Trophoblast cell (in vitro differentiated cells and primary cell): ENCODE measurements around the gene ETDB.
"Not testable (repeated sequence)": the region's sequence is repeated elsewhere in the genome, so short reads cannot be mapped to it uniquely, and the experiment has no call there.

Experiments used
- DNase-seq, 2 donors: peaks; one replicate each; pipeline ENCODE4 v3.0.0-alpha.2; 2016
- H2AFZ ChIP-seq: 2 replicates; pipeline ENCODE4 v1.6.1; 2013; ENCODE audit warnings: low read length, moderate library complexity, mild to moderate bottlenecking; ENCODE audit not compliant: insufficient read depth, poor library complexity
- H2AK5ac ChIP-seq: 2 replicates; pipeline ENCODE4 v1.6.1; 2013; ENCODE audit warnings: mild to moderate bottlenecking, low read length
- H2BK120ac ChIP-seq: 2 replicates; pipeline ENCODE4 v1.6.1; 2013; ENCODE audit warnings: low read length, mild to moderate bottlenecking, moderate library complexity; ENCODE audit not compliant: insufficient read depth, poor library complexity
- H2BK12ac ChIP-seq: 2 replicates; pipeline ENCODE4 v1.6.1; 2013; ENCODE audit warnings: mild to moderate bottlenecking, low read length, moderate library complexity
- H2BK5ac ChIP-seq: 2 replicates; pipeline ENCODE4 v1.6.1; 2013; ENCODE audit warnings: low read length, low read depth, moderate library complexity, mild to moderate bottlenecking; ENCODE audit not compliant: poor library complexity
- H3K14ac ChIP-seq: 2 replicates; pipeline ENCODE4 v1.6.1; 2013; ENCODE audit warnings: mild to moderate bottlenecking, low read length
- H3K18ac ChIP-seq: 2 replicates; pipeline ENCODE4 v1.6.1; 2013; ENCODE audit warnings: mild to moderate bottlenecking, low read length
- H3K23ac ChIP-seq: 2 replicates; pipeline ENCODE4 v1.6.1; 2013; ENCODE audit warnings: low read length
- H3K27ac ChIP-seq: 2 replicates; pipeline ENCODE4 v1.5.1; 2013; ENCODE audit warnings: low read depth, mild to moderate bottlenecking, inconsistent platforms, low read length, moderate library complexity
- H3K27me3 ChIP-seq: 2 replicates; pipeline ENCODE4 v1.6.1; 2013; ENCODE audit warnings: inconsistent platforms, mild to moderate bottlenecking, low read length, moderate library complexity; ENCODE audit not compliant: insufficient read depth
- H3K36me3 ChIP-seq, 2 experiments: 1 replicate in 1 of 2; 2 replicates in 1 of 2; pipeline ENCODE4 v1.6.1; 2013; ENCODE audit warnings: low read length in 2 of 2, mild to moderate bottlenecking in 2 of 2, moderate library complexity in 1 of 2; ENCODE audit not compliant: insufficient read depth in 2 of 2, control insufficient read depth in 1 of 2
- H3K4ac ChIP-seq: 2 replicates; pipeline ENCODE4 v1.6.1; 2013; ENCODE audit warnings: low read depth, mild to moderate bottlenecking, low read length, moderate library complexity
- H3K4me1 ChIP-seq, 2 experiments: 1 replicate in 1 of 2; 2 replicates in 1 of 2; pipeline ENCODE4 v1.6.1; 2013; ENCODE audit warnings: low read length in 2 of 2, mild to moderate bottlenecking in 2 of 2, moderate library complexity in 1 of 2; ENCODE audit not compliant: insufficient read depth in 2 of 2, control insufficient read depth in 1 of 2
- H3K4me2 ChIP-seq: 2 replicates; pipeline ENCODE4 v1.6.1; 2013; ENCODE audit warnings: inconsistent platforms, mild to moderate bottlenecking, low read length, moderate library complexity
- H3K4me3 ChIP-seq: 2 replicates; pipeline ENCODE4 v1.5.1; 2013; ENCODE audit warnings: mild to moderate bottlenecking, low read depth, low read length, inconsistent platforms
- H3K79me1 ChIP-seq: one replicate; pipeline ENCODE4 v1.6.1; 2013; ENCODE audit warnings: low read length
- H3K79me2 ChIP-seq: 2 replicates; pipeline ENCODE4 v1.6.1; 2013; ENCODE audit warnings: low read length, mild to moderate bottlenecking; ENCODE audit not compliant: control insufficient read depth, insufficient read depth, poor library complexity
- H3K9ac ChIP-seq: 2 replicates; pipeline ENCODE4 v1.6.1; 2013; ENCODE audit warnings: mild to moderate bottlenecking, low read length
- H3K9me3 ChIP-seq: 2 replicates; pipeline ENCODE4 v1.6.1; 2013; ENCODE audit warnings: low read depth, mild to moderate bottlenecking, control low read depth, inconsistent platforms, low read length; ENCODE audit not compliant: insufficient read depth
- H4K12ac ChIP-seq: 2 replicates; pipeline ENCODE4 v1.6.1; 2013; ENCODE audit warnings: low read depth, mild to moderate bottlenecking, low read length, moderate library complexity
- H4K8ac ChIP-seq: 2 replicates; pipeline ENCODE4 v1.6.1; 2013; ENCODE audit warnings: low read depth, mild to moderate bottlenecking, low read length, moderate library complexity
- H4K91ac ChIP-seq: one replicate; pipeline ENCODE4 v1.6.1; 2013; ENCODE audit warnings: low read depth, mild to moderate bottlenecking, low read length, moderate library complexity
- WGBS: extraction: QIAGEN DNeasy Blood & Tissue Kit; methylation state at CpG from one replicate; pipeline ENCODE4 v1.1.7; 2013; ENCODE audit warnings: missing lambda C conversion rate; ENCODE audit not compliant: insufficient read length, insufficient coverage; ENCODE audit errors: extremely low coverage; 5-methylcytosine and 5-hydroxymethylcytosine counted together

ETDB gene

DNA sequence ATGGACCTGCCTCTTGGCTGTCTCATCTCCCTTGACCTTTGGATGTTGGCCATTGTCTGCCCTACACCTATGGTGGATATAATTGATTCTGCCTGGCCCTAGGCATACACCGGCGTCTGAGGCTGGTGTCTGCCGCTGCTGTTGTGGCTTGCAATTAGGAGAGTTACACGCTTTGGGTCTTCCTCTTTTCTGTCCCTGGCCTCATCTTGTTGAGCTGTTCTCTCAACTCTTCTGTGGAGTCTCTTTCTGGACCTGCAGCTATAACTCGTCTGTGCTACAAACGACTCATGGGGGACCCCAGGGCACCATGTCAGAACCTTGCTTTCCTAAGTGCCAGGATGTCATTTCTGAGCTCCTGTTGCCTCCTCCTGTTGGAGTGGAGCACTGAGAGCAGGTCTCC is 5.8 kb upstream of the ETDB start:
- not testable (repeated sequence) for H3K9me3 ChIP-seq, H4K91ac ChIP-seq, H2AK5ac ChIP-seq, H3K4ac ChIP-seq, H3K79me2 ChIP-seq, H3K27me3 ChIP-seq, H3K23ac ChIP-seq, H2BK120ac ChIP-seq, DNase-seq, H4K12ac ChIP-seq, H3K27ac ChIP-seq, H3K9ac ChIP-seq, H3K4me1 ChIP-seq, H3K4me2 ChIP-seq, H2BK12ac ChIP-seq, H4K8ac ChIP-seq, H2AFZ ChIP-seq, H2BK5ac ChIP-seq, H3K79me1 ChIP-seq, H3K4me3 ChIP-seq, H3K36me3 ChIP-seq, H3K18ac ChIP-seq, H3K14ac ChIP-seq
- WGBS, result no CpG with 5 or more reads among the region's 6 CpGs

DNA sequence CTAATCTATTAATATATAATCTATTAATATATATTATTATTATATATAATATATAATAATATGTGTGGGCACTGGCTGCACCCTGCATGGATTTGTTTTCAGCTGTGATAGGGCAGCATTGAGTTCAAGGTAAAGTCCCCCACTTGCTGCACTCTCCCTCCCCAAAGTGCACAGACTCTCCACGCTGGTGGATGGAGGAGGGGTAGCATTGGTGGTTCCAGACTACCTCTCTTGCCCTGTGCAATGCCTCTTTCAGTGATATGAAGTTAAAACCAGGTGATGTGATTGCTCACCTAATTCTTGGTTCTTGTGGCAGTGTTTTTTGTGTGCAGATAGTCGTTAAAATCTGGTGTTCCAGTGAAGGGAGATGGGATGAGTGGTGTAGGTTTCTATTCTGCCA is 4.3 kb downstream of the ETDB start:
- H3K4me3 ChIP-seq, DNase-seq, H3K79me2 ChIP-seq, H3K27me3 ChIP-seq, H3K4ac ChIP-seq, H3K9me3 ChIP-seq, H2AK5ac ChIP-seq, H3K18ac ChIP-seq, H3K4me1 ChIP-seq, H4K91ac ChIP-seq, H3K14ac ChIP-seq, H3K23ac ChIP-seq, H2BK5ac ChIP-seq, H3K4me2 ChIP-seq, H3K36me3 ChIP-seq, H2BK12ac ChIP-seq, H3K79me1 ChIP-seq, H3K27ac ChIP-seq, H4K12ac ChIP-seq, H2AFZ ChIP-seq, H4K8ac ChIP-seq, H3K9ac ChIP-seq, H2BK120ac ChIP-seq: not testable (repeated sequence)
- WGBS, result no CpG with 5 or more reads among the region's 2 CpGs

DNA sequence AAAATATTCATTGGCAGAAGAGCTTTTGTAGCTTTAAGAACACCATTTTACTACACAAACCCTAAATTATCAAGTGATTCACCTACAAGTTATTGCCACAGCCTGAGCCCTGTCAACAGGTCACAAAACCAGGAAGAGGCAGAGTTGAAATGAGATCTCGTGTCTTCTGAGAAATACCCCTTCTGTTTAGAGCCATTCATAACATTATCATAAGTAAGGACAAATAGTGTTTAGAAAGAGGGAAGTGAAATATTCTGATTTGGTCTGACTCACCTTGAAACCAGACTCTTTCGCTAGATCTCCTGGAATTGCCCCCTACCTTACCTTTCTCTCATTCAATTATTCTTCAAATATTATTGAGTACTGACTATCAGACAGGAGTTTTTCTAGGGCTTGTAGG is 5.9 kb downstream of the ETDB start:
- no peaks in the 10 kb centered on the region for H3K4me1 ChIP-seq
- no peak overlapping the region for H2AK5ac ChIP-seq
- no peak overlapping the region for H3K4me3 ChIP-seq
- no peak overlapping the region for H3K4ac ChIP-seq
- no peak overlapping the region for H3K18ac ChIP-seq
- H3K9ac ChIP-seq, result no peak overlapping the region
- no peak overlapping the region for H4K12ac ChIP-seq
- H3K79me1 ChIP-seq, result no peaks in the 10 kb centered on the region
- no peak overlapping the region for H3K4me2 ChIP-seq
- DNase-seq, result no peak
- H2AFZ ChIP-seq, result no peak overlapping the region
- H3K27me3 ChIP-seq, result no peaks in the 10 kb centered on the region
- H2BK12ac ChIP-seq, result no peak overlapping the region
- no CpG with 5 or more reads among the region's 2 CpGs for WGBS
- no peak overlapping the region for H2BK5ac ChIP-seq
- no peak overlapping the region for H4K91ac ChIP-seq
- no peak overlapping the region for H2BK120ac ChIP-seq
- no peak overlapping the region for H3K23ac ChIP-seq
- H3K9me3 ChIP-seq, result no peaks in the 10 kb centered on the region
- no peaks in the 10 kb centered on the region for H3K79me2 ChIP-seq
- no peak overlapping the region for H3K27ac ChIP-seq
- H3K36me3 ChIP-seq, result no peaks in the 10 kb centered on the region
- no peak overlapping the region for H3K14ac ChIP-seq
- no peak overlapping the region for H4K8ac ChIP-seq

DNA sequence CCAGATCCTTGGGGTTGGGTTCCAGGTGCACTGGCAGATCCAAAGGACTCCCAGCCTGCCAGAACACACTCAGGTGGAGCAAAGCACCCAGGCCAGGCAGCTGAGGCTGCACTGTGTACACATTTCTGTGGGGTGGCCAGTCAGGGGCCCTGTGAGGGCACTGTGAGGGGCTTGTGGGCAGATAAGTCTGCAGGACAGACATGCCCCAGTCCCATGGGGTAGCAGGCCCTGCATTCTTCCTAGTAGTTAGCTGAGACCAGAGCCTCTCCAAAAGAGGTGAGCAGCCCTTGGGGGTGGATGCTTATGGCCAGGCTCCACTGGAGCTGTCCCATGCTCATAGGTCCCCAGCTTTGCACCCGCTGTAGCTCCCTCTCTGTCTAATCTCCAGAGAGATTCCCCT is 7.6 kb downstream of the ETDB start:
- no peak overlapping the region for H3K18ac ChIP-seq
- H4K12ac ChIP-seq, result no peak overlapping the region
- no peaks in the 10 kb centered on the region for H3K9me3 ChIP-seq
- H3K4me1 ChIP-seq, result no peaks in the 10 kb centered on the region
- no CpG with 5 or more reads among the region's 1 CpG for WGBS
- no peak overlapping the region for H3K4ac ChIP-seq
- no peak overlapping the region for H3K4me3 ChIP-seq
- DNase-seq, result no peak
- no peak overlapping the region for H3K4me2 ChIP-seq
- no peak overlapping the region for H2AFZ ChIP-seq
- no peak overlapping the region for H2BK120ac ChIP-seq
- H3K36me3 ChIP-seq, result no peaks in the 10 kb centered on the region
- H2BK12ac ChIP-seq, result no peak overlapping the region
- H3K9ac ChIP-seq, result no peak overlapping the region
- no peaks in the 10 kb centered on the region for H3K79me1 ChIP-seq
- H3K27ac ChIP-seq, result no peak overlapping the region
- H3K14ac ChIP-seq, result no peak overlapping the region
- H4K8ac ChIP-seq, result no peak overlapping the region
- H3K79me2 ChIP-seq, result no peaks in the 10 kb centered on the region
- H2AK5ac ChIP-seq, result no peak overlapping the region
- H3K27me3 ChIP-seq, result no peaks in the 10 kb centered on the region
- no peak overlapping the region for H4K91ac ChIP-seq
- H2BK5ac ChIP-seq, result no peak overlapping the region
- H3K23ac ChIP-seq, result no peak overlapping the region
